Left lung (tissue), 10 donors: ENCODE data around the gene GSK3B. TPM values are rescaled to one million over a fixed set of nuclear protein-coding genes. Genes with fewer than 3 reads are reported as not detected.

Source experiments
- ATAC-seq: fragments of 200-7000 bp; cut with Tn5 transposase; one replicate; pipeline ENCODE4 v1.9.1; 2020; ENCODE audit warnings: moderate library complexity
- DNase-seq, 4 donors: peaks; one replicate each; pipeline ENCODE4 v3.0.0-alpha.2; 2013 to 2020
- H3K27ac ChIP-seq, 2 donors: fragments of 200-600 bp; sonication (generic) in 1 of 2; one replicate each; pipeline versions ENCODE4 v1.5.0 to v1.8.0; 2020 to 2021
- H3K27me3 ChIP-seq, 2 donors: fragments of 200-600 bp; sonication (generic) in 1 of 2; one replicate each; pipeline versions ENCODE4 v1.5.0 to v1.8.0; 2020 to 2021
- H3K36me3 ChIP-seq, 2 donors: fragments of 200-600 bp; sonication (generic) in 1 of 2; one replicate each; pipeline versions ENCODE4 v1.5.0 to v1.8.0; 2020 to 2021
- H3K4me1 ChIP-seq, 2 donors: fragments of 200-600 bp; one replicate each; pipeline ENCODE4 v1.8.0; 2021
- H3K4me3 ChIP-seq, 2 donors: fragments of 200-600 bp; sonication (generic) in 1 of 2; one replicate each; pipeline versions ENCODE4 v1.5.0 to v1.8.0; 2020 to 2021; ENCODE audit warnings: mild to moderate bottlenecking in 1 of 2
- H3K9me3 ChIP-seq, 2 donors: fragments of 200-600 bp; sonication (generic) in 1 of 2; one replicate each; pipeline versions ENCODE4 v1.5.0 to v1.8.0; 2020 to 2021
- intact Hi-C, 2 donors: fragments of 100-400 bp; cut with DNase I; formaldehyde crosslinking; loops; one replicate each; pipeline versions ENCODE4 v1.11.2 to v1.14.2; 2022
- polyA plus RNA-seq, 6 donors: library from polyadenylated mRNA; unstranded; fragments of 120-200 nt; gene quantifications; one replicate each; pipeline ENCODE4 v1.2.1, GENCODE V29; 2013; ENCODE audit not compliant: insufficient read length in 6 of 6
- total RNA-seq, 2 donors: library from RNA; stranded (reverse); fragmentation: NEBNext Ultra II Directional; extraction: Animal tissue kit (Norgen Biotek cat#: 25700); gene quantifications; one replicate each; pipeline ENCODE4 v1.2.1, GENCODE V29; 2021
- TF ChIP-seq, protein P1 (sequence below), 2 donors: fragments of 200-600 bp; sonication (generic) in 1 of 2; IDR thresholded peaks; one replicate each; pipeline versions ENCODE4 v1.5.0 to v1.8.0; 2021; ENCODE audit warnings: antibody characterized with exemption in 2 of 2
- donor health status: DM: no; HTN: yes; CAD: no.
- donor health status: DM: no; HTN: no; CAD: no.

The GSK3B gene
- total and polyA plus RNA-seq, 8 donors, result 39.2 to 53.0 (median 42.4) TPM

DNA sequence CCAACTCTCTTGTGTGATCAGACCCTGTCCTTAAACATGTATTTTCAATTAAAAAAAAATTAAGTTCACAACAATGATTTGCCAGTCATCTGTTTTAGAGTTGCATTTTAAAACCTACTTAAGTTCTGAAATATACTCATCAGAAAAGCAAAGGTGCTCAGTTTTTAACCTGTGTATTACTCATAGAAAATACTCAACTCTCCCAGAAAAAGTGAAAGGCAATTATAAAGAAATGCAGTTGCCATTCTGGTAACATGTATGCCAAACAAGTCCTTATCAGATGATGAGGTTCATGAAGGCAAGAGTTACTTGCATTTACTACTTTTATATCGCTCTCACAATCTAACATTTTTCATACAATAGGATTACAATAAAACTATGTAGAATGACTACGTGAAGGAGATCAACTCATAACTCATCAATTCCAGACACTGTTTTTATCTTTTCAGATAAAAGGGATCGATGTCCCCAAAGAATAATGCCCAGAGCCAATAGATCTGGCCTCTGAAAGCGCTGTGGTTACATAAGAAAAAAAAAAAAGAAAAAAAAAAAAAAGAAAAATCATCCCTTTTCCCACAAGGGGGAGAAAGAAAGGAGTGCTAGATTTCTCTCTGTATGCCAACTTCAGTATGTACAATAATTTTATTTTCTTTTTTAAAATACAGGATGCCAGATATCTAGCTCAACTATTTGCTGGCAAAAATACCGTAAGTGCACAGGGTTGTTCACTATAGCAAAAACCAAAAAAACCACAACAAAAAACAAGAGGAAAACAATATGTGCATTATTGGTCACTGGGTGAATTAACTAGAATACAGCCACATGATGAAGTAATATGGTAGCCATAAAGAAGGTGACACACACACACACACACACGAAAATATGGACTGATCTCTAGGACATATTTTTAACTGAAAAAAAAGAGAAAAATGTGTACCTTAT lies 175.0 kb downstream of the GSK3B start:
- H3K4me3 ChIP-seq, result no peak overlapping the region
- H3K4me1 ChIP-seq, result no peaks in the 10 kb centered on the region
- H3K27ac ChIP-seq, result no peak overlapping the region
- H3K27me3 ChIP-seq, result no peaks in the 10 kb centered on the region
- ATAC-seq, result no peak
- TF ChIP-seq, protein P1, sequence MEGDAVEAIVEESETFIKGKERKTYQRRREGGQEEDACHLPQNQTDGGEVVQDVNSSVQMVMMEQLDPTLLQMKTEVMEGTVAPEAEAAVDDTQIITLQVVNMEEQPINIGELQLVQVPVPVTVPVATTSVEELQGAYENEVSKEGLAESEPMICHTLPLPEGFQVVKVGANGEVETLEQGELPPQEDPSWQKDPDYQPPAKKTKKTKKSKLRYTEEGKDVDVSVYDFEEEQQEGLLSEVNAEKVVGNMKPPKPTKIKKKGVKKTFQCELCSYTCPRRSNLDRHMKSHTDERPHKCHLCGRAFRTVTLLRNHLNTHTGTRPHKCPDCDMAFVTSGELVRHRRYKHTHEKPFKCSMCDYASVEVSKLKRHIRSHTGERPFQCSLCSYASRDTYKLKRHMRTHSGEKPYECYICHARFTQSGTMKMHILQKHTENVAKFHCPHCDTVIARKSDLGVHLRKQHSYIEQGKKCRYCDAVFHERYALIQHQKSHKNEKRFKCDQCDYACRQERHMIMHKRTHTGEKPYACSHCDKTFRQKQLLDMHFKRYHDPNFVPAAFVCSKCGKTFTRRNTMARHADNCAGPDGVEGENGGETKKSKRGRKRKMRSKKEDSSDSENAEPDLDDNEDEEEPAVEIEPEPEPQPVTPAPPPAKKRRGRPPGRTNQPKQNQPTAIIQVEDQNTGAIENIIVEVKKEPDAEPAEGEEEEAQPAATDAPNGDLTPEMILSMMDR (IDR thresholded peaks at IDR 0.05), result no peak
- peaks cover 0 to 12% of the 10 kb centered on the region in 2 donors for H3K36me3 ChIP-seq
- intact Hi-C loops, result no loop called here
- DNase-seq, result no peak
- H3K9me3 ChIP-seq, result no peaks in the 10 kb centered on the region

DNA sequence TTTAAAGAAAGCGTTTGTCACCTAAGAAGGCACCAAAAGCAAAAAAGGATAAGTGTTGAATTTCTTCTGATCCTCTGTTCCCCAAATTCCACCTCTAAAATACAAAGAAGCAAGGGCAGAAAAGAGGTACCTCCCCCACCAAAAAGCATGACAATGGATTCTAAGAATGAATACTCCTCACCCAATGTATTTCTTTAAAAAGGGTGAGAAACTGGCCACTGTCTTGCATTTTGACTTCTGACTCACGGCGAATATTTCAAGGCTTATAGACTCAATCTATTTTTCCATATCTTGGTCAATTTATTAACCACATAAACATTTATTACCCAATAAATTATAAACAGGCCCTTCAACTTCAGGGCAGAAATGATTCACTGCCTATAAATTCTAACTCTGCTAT lies 181.2 kb downstream of the GSK3B start:
- TF ChIP-seq, protein P1 (IDR thresholded peaks at IDR 0.05), result no peak

GRCh38 chr3:119912220-119912619 lies 182.0 kb downstream of the GSK3B start:
- H3K36me3 ChIP-seq, result peaks cover 0 to 26% of the 10 kb centered on the region in 2 donors
- DNase-seq (no peak), ATAC-seq (no peak)
- intact Hi-C loops, result no loop called here
- H3K4me1 ChIP-seq, result no peaks in the 10 kb centered on the region
- H3K27me3 ChIP-seq, result no peaks in the 10 kb centered on the region
- TF ChIP-seq, protein P1 (IDR thresholded peaks at IDR 0.05), result no peak
- H3K9me3 ChIP-seq, result no peaks in the 10 kb centered on the region
- no peak overlapping the region for H3K4me3 ChIP-seq
- no peak overlapping the region for H3K27ac ChIP-seq

More for the DNA sequence above, 181.2 kb downstream of the GSK3B start:
- Histone ChIP-seq H3K4me1 (no peaks in the 10 kb centered on the region), H3K4me3 (no peak overlapping the region), H3K27ac (no peak overlapping the region), H3K9me3 (no peaks in the 10 kb centered on the region), H3K36me3 (peaks cover 0 to 26% of the 10 kb centered on the region in 2 donors), H3K27me3 (no peaks in the 10 kb centered on the region)
- no peak for DNase-seq
- no peak for ATAC-seq
- intact Hi-C loops, result no loop called here

GRCh38 chr3:119911748-119912147 lies 182.5 kb downstream of the GSK3B start:
- no peaks in the 10 kb centered on the region for H3K4me1 ChIP-seq
- intact Hi-C loops, result no loop called here
- no peaks in the 10 kb centered on the region for H3K9me3 ChIP-seq
- H3K27ac ChIP-seq, result no peak overlapping the region
- H3K36me3 ChIP-seq, result peaks cover 0 to 26% of the 10 kb centered on the region in 2 donors
- H3K27me3 ChIP-seq, result no peaks in the 10 kb centered on the region
- ATAC-seq (no peak), DNase-seq (no peak)
- H3K4me3 ChIP-seq, result no peak overlapping the region
- TF ChIP-seq, protein P1 (IDR thresholded peaks at IDR 0.05), result no peak

DNA sequence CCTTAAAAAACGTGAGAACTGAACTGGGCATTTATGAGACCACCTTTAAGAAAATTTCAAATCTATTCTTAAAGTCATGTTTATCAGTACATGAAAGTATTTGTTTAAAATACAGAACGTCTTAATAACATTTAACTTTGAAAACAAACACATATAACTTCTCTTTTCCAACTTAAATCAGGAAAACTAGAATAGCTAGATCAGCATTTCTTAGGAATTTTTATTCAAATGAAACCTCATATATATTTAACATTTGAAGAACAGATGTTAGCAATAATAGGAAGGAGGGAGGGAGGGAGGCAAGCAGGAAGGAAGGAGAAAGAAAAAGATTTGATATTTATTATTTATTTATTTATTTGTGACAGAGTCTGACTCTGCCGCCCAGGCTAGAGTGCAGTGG lies 192.2 kb downstream of the GSK3B start:
- Histone ChIP-seq H3K27ac (no peak overlapping the region), H3K4me3 (no peak overlapping the region), H3K27me3 (no peaks in the 10 kb centered on the region), H3K9me3 (no peaks in the 10 kb centered on the region), H3K36me3 (peaks cover 0 to 36% of the 10 kb centered on the region in 2 donors), H3K4me1 (no peaks in the 10 kb centered on the region)
- ATAC-seq (no peak), DNase-seq (no peak)
- TF ChIP-seq, protein P1 (IDR thresholded peaks at IDR 0.05), result no peak
- intact Hi-C loops, result no loop called here
